HG02623 (cell line): ENCODE data around the gene DPEP2.
"Not testable (repeated sequence)": the region's sequence is repeated elsewhere in the genome, so short reads cannot be mapped to it uniquely, and the experiment has no call there.

Source experiments
- ATAC-seq: cut with Tn5 transposase; IDR thresholded peaks from one replicate; pipeline ENCODE4 v1.9.1; 2021; ENCODE audit warnings: moderate library complexity; ENCODE audit not compliant: unreplicated experiment

The DPEP2 gene

GRCh38 chr16:68009157-68009735, 10.0 kb upstream of the DPEP2 start:
- ATAC-seq, result no peak

GRCh38 chr16:68005786-68006286, 6.6 kb upstream of the DPEP2 start:
- no peak for ATAC-seq

- ATAC-seq, result no peak
Measured at GRCh38 chr16:68005211-68005610, 5.9 kb upstream of the DPEP2 start.

- ATAC-seq, result no peak
Measured at GRCh38 chr16:68003031-68003430, 3.7 kb upstream of the DPEP2 start.

GRCh38 chr16:68000450-68000849, 1.2 kb upstream of the DPEP2 start:
- no peak for ATAC-seq

GRCh38 chr16:67999985-68000384, 701 bp upstream of the DPEP2 start:
- no peak for ATAC-seq

- not testable (repeated sequence) for ATAC-seq
Measured at GRCh38 chr16:67998231-67998778, 979 bp downstream of the DPEP2 start.

GRCh38 chr16:67996666-67997065, 2.6 kb downstream of the DPEP2 start:
- no peak for ATAC-seq

GRCh38 chr16:67995423-67995822, 3.9 kb downstream of the DPEP2 start:
- no peak for ATAC-seq

GRCh38 chr16:67994040-67994408, 5.3 kb downstream of the DPEP2 start:
- not testable (repeated sequence) for ATAC-seq

GRCh38 chr16:67993207-67994039, 5.9 kb downstream of the DPEP2 start:
- ATAC-seq, result peak; percentile 62

- no peak for ATAC-seq
Measured at GRCh38 chr16:67992661-67993206, 6.5 kb downstream of the DPEP2 start.

GRCh38 chr16:67990018-67990386, 9.3 kb downstream of the DPEP2 start:
- no peak for ATAC-seq

- no peak for ATAC-seq
Measured at GRCh38 chr16:67989322-67990017, 9.8 kb downstream of the DPEP2 start.

GRCh38 chr16:67988675-67989074, 10.6 kb downstream of the DPEP2 start:
- ATAC-seq, result no peak

GRCh38 chr16:67987460-67988160, 11.7 kb downstream of the DPEP2 start:
- ATAC-seq, result no peak

GRCh38 chr16:67986949-67987348, 12.3 kb downstream of the DPEP2 start:
- ATAC-seq, result no peak

GRCh38 chr16:67982011-67982696, 17.1 kb downstream of the DPEP2 start:
- ATAC-seq, result no peak

GRCh38 chr16:67979955-67980678, 19.2 kb downstream of the DPEP2 start, which contains the start of gene DPEP3:
Gene DPEP3 (minus strand): TSS chr16:67980499. CDS start chr16:67980380, 119 bp downstream.
- ATAC-seq, result no peak
